ENCODE measurements around the gene SIAE.

The SIAE gene

GRCh38 chr11:124662106-124662505, 11.4 kb downstream of the SIAE start:
- peaks cover 10% of the 10 kb centered on the region for H3K4me1 Mint-ChIP-seq
- H3K36me3 Mint-ChIP-seq (ENCODE audit: low read depth): peaks cover 7% of the 10 kb centered on the region
- no peaks in the 10 kb centered on the region for H3K9me3 Mint-ChIP-seq
- TF ChIP-seq CTCF (IDR thresholded peaks at IDR 0.05; ENCODE audit: unreplicated experiment in 3 of 3): no peak
- H3K27me3 Mint-ChIP-seq (ENCODE audit: low read depth): peaks cover 7% of the 10 kb centered on the region
- no peak overlapping the region for H3K4me3 Mint-ChIP-seq
- no peak overlapping the region for H3K27ac Mint-ChIP-seq

GRCh38 chr11:124661553-124661952, 12.0 kb downstream of the SIAE start:
- peaks cover 14% of the 10 kb centered on the region for H3K4me1 Mint-ChIP-seq
- TF ChIP-seq CTCF (IDR thresholded peaks at IDR 0.05; ENCODE audit: unreplicated experiment in 3 of 3): no peak
- no peak overlapping the region for H3K27ac Mint-ChIP-seq
- H3K4me3 Mint-ChIP-seq: no peak overlapping the region
- H3K9me3 Mint-ChIP-seq: no peaks in the 10 kb centered on the region
- H3K27me3 Mint-ChIP-seq (ENCODE audit: low read depth): peaks cover 9% of the 10 kb centered on the region
- peaks cover 7% of the 10 kb centered on the region for H3K36me3 Mint-ChIP-seq (ENCODE audit: low read depth)

GRCh38 chr11:124658986-124659385, 14.6 kb downstream of the SIAE start:
- H3K4me3 Mint-ChIP-seq: no peak overlapping the region
- H3K27me3 Mint-ChIP-seq (ENCODE audit: low read depth): peaks cover 9% of the 10 kb centered on the region
- no peaks in the 10 kb centered on the region for H3K9me3 Mint-ChIP-seq
- TF ChIP-seq CTCF (IDR thresholded peaks at IDR 0.05; ENCODE audit: unreplicated experiment in 3 of 3): no peak
- peaks cover 14% of the 10 kb centered on the region for H3K4me1 Mint-ChIP-seq
- H3K36me3 Mint-ChIP-seq (ENCODE audit: low read depth): peaks cover 3% of the 10 kb centered on the region
- H3K27ac Mint-ChIP-seq: no peak overlapping the region

- H3K4me1 Mint-ChIP-seq: peaks cover 14% of the 10 kb centered on the region
- no peak overlapping the region for H3K4me3 Mint-ChIP-seq
- H3K27me3 Mint-ChIP-seq (ENCODE audit: low read depth): peaks cover 13% of the 10 kb centered on the region
- no peaks in the 10 kb centered on the region for H3K9me3 Mint-ChIP-seq
- no peak overlapping the region for H3K27ac Mint-ChIP-seq
- TF ChIP-seq CTCF (IDR thresholded peaks at IDR 0.05; ENCODE audit: unreplicated experiment in 3 of 3): no peak
- peaks cover 3% of the 10 kb centered on the region for H3K36me3 Mint-ChIP-seq (ENCODE audit: low read depth)
Measured at GRCh38 chr11:124658501-124658900, 15.0 kb downstream of the SIAE start.

- H3K27ac Mint-ChIP-seq: peak overlapping the region in 1 of 3 experiments; percentile 16
- H3K27me3 Mint-ChIP-seq (ENCODE audit: low read depth): peaks cover 18% of the 10 kb centered on the region
- no peak for TF ChIP-seq CTCF (IDR thresholded peaks at IDR 0.05; ENCODE audit: unreplicated experiment in 3 of 3)
- peaks cover 14% of the 10 kb centered on the region for H3K4me1 Mint-ChIP-seq
- no peak overlapping the region for H3K4me3 Mint-ChIP-seq
- no peaks in the 10 kb centered on the region for H3K9me3 Mint-ChIP-seq
- peaks cover 3% of the 10 kb centered on the region for H3K36me3 Mint-ChIP-seq (ENCODE audit: low read depth)
Measured at GRCh38 chr11:124657904-124658303, 15.6 kb downstream of the SIAE start.

- Mint-ChIP-seq H3K4me3 (no peak overlapping the region), H3K27me3 (ENCODE audit: low read depth) (peaks cover 19% of the 10 kb centered on the region), H3K36me3 (ENCODE audit: low read depth) (peaks cover 3% of the 10 kb centered on the region), H3K4me1 (peaks cover 14% of the 10 kb centered on the region), H3K9me3 (no peaks in the 10 kb centered on the region), H3K27ac (peak overlapping the region in 1 of 3 experiments; percentile 16)
- no peak for TF ChIP-seq CTCF (IDR thresholded peaks at IDR 0.05; ENCODE audit: unreplicated experiment in 3 of 3)
Measured at GRCh38 chr11:124656774-124657630, 16.5 kb downstream of the SIAE start.

All from nephron (organoid).